ENCODE measurements around the gene WNT7B.

The WNT7B gene

GRCh38 chr22:45882881-45883810 lies 93.8 kb downstream of the WNT7B start:
- no peak for DNase-seq (ENCODE audit: low read depth)
- TF ChIP-seq, protein P1, sequence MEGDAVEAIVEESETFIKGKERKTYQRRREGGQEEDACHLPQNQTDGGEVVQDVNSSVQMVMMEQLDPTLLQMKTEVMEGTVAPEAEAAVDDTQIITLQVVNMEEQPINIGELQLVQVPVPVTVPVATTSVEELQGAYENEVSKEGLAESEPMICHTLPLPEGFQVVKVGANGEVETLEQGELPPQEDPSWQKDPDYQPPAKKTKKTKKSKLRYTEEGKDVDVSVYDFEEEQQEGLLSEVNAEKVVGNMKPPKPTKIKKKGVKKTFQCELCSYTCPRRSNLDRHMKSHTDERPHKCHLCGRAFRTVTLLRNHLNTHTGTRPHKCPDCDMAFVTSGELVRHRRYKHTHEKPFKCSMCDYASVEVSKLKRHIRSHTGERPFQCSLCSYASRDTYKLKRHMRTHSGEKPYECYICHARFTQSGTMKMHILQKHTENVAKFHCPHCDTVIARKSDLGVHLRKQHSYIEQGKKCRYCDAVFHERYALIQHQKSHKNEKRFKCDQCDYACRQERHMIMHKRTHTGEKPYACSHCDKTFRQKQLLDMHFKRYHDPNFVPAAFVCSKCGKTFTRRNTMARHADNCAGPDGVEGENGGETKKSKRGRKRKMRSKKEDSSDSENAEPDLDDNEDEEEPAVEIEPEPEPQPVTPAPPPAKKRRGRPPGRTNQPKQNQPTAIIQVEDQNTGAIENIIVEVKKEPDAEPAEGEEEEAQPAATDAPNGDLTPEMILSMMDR (conservative IDR thresholded peaks at IDR 0.05; ENCODE audit: control insufficient read depth, insufficient read depth, low read depth, low read length), result no peak

DNA sequence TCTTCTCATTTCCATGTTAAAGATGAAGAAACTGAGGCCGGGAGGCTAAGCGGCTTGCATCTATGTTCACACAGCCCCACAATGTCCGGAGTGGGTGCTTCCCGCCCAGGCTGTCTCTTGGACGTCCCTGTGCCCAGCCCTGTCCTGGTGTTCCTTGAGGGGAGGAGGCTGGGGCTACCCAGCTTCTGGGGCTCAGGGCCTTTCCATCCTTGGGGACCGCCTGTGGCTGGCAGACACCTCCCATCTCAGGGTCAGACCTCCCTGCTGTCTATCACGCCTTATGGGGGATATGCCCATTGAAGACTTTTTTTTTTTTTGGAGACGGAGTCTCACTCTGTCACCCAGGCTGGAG lies 95.5 kb downstream of the WNT7B start:
- no peak for DNase-seq (ENCODE audit: low read depth)
- no peak overlapping the region for H3K4me3 ChIP-seq (ENCODE audit: control insufficient read depth, low read depth, low read length)
- TF ChIP-seq, protein P1 (conservative IDR thresholded peaks at IDR 0.05; ENCODE audit: control insufficient read depth, insufficient read depth, low read depth, low read length), result no peak

More at GRCh38 chr22:45882881-45883810, 93.8 kb downstream of the WNT7B start:
- no peak overlapping the region for H3K4me3 ChIP-seq (ENCODE audit: control insufficient read depth, low read depth, low read length)

DNA sequence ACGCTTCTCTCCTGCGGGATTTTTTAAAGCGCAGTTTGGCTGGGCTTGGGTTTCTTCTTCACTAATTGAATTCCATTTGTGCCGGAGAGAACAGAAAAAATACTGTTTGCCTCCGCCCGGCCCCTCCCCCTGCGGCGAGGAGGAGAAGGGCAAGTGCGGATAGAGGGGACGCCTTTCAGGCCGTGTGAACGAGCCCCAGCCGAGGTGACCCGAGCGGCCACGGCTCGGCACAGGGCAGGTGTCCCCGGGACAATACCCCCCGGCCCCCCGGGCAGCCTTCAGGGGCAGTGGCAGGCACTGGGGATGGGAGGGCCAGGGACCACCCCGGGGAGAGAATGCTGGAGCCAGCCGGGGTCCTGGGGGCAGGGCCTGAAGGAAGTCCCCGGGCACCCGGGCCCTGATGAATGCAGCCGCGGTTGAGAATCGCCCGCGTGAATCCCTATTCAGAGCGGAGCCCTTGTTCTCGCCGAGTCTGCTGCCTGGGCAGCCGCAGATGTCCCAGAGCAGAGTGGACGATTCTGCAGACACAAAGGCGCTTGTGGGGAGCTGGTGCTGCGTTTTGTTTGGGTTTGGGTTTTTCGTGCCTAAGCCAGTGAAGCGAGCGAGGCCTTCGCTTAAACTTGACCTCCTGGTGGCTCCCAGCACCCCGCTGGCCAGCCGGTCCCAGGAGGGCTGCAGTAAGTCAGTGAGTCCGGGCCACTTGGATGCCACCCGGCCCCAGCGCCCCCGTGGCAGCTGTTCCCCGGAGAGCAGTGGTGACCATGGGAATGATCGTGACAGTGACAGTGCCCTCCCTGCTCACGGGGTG lies 96.0 kb downstream of the WNT7B start:
- no peak for DNase-seq (ENCODE audit: low read depth)
- TF ChIP-seq, protein P1 (conservative IDR thresholded peaks at IDR 0.05; ENCODE audit: control insufficient read depth, insufficient read depth, low read depth, low read length), result no peak
- H3K4me3 ChIP-seq (ENCODE audit: control insufficient read depth, low read depth, low read length), result no peak overlapping the region

DNA sequence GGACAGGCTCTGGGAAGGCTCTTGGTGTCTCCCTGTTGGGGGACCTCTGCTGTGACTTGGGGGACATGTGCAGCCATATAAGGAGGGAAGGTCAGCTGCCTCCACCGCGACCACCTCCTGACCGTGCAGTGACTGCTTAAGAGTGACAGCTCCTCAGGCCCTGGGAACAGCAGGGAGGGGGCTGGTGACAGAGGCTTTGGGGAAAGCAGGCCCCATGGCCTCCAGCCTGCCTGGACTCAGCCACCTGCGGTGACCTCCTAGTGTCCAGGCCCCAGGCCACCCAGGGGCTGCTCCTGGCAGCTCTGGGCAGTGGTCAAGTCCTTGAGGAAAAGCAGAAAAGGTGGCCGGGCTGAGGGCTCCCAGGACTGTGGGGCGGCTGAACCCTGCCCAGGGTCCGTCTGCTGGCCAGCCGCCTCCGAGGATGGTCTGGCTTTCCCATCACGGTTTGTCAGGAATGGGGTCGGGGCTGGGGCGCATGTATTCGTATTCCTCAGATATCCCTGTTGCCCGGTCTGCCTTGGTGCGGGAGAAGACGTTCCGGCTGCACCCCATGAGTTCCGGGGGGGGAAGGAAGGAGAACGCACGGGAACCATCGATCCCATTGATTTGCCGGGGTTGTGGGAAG lies 96.8 kb downstream of the WNT7B start:
- no peak for DNase-seq (ENCODE audit: low read depth)
- TF ChIP-seq, protein P1 (conservative IDR thresholded peaks at IDR 0.05; ENCODE audit: control insufficient read depth, insufficient read depth, low read depth, low read length), result no peak
- no peak overlapping the region for H3K4me3 ChIP-seq (ENCODE audit: control insufficient read depth, low read depth, low read length)

DNA sequence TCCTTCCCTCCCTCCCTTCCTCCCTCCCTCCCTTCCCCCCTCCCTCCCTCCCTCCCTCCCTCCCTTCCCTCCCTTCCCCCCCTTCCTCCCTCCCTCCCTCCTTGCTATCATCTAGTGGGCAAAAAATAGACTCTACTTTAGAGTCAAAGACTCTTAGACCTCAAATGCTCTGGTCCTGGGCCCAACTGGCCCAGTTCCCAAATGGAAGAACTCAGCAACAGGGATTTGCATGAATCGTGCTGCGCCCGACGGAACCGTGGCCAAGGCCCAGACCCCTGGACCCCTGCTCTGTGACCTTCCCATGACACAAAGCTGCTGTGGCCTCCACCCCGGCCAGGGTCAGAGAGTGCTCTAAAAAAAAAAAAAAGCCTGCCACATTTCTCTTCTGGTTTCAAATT lies 97.4 kb downstream of the WNT7B start:
- H3K4me3 ChIP-seq (ENCODE audit: control insufficient read depth, low read depth, low read length), result no peak overlapping the region
- DNase-seq (ENCODE audit: low read depth), result no peak
- TF ChIP-seq, protein P1 (conservative IDR thresholded peaks at IDR 0.05; ENCODE audit: control insufficient read depth, insufficient read depth, low read depth, low read length), result no peak

- no peak for DNase-seq (ENCODE audit: low read depth)
- H3K4me3 ChIP-seq (ENCODE audit: control insufficient read depth, low read depth, low read length), result no peak overlapping the region
- TF ChIP-seq, protein P1 (conservative IDR thresholded peaks at IDR 0.05; ENCODE audit: control insufficient read depth, insufficient read depth, low read depth, low read length), result no peak
Observed at GRCh38 chr22:45878901-45879551, 97.9 kb downstream of the WNT7B start.
